K562 (cell line): Measurements from ENCODE around the gene SRPK1.

Experiments used
- SIN3A ChIP-seq, 2 experiments: fragments of 150-350 bp in 1 of 2; IDR thresholded peaks; 2 replicates each; pipeline ENCODE4 v1.6.1; 2011 to 2016; ENCODE audit warnings: borderline replicate concordance in 2 of 2, low read depth in 2 of 2, low read length in 2 of 2, mild to moderate bottlenecking in 2 of 2, moderate library complexity in 2 of 2; ENCODE audit not compliant: control insufficient read depth in 1 of 2
- TF ChIP-seq, protein P1 (sequence below): sonication (generic); formaldehyde crosslinking; IDR thresholded peaks from 2 replicates; pipeline ENCODE4 v1.8.1; 2022; ENCODE audit warnings: missing genetic modification reagents
- TF ChIP-seq, protein P2 (sequence below): fragments of 200-800 bp; sonication (Bioruptor generic); IDR thresholded peaks from 2 replicates; pipeline ENCODE4 v1.6.1; 2017; ENCODE audit warnings: missing genetic modification characterization, missing compliant biosample characterization

DNA sequence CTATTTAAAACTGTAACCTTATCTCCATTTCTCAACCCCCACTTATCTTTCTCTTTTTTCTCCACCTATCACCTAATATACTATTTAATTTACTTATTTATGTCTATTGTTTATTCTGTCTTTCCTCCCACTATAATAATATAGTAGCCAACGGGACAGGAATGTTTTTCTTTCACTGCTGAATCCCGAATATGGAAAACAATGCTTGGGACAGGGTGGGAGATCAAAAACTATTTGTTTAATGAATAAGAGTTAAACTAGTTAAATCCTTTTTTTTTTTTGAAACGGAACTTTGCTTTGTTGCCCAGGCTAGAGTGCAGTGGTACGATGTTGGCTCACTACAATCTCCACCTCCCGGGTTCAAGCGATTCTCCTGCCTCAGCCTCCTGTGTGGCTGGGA is 6.4 kb downstream of the SRPK1 start:
- TF ChIP-seq, protein P1, sequence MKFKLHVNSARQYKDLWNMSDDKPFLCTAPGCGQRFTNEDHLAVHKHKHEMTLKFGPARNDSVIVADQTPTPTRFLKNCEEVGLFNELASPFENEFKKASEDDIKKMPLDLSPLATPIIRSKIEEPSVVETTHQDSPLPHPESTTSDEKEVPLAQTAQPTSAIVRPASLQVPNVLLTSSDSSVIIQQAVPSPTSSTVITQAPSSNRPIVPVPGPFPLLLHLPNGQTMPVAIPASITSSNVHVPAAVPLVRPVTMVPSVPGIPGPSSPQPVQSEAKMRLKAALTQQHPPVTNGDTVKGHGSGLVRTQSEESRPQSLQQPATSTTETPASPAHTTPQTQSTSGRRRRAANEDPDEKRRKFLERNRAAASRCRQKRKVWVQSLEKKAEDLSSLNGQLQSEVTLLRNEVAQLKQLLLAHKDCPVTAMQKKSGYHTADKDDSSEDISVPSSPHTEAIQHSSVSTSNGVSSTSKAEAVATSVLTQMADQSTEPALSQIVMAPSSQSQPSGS = no peak
- TF ChIP-seq, protein P2, sequence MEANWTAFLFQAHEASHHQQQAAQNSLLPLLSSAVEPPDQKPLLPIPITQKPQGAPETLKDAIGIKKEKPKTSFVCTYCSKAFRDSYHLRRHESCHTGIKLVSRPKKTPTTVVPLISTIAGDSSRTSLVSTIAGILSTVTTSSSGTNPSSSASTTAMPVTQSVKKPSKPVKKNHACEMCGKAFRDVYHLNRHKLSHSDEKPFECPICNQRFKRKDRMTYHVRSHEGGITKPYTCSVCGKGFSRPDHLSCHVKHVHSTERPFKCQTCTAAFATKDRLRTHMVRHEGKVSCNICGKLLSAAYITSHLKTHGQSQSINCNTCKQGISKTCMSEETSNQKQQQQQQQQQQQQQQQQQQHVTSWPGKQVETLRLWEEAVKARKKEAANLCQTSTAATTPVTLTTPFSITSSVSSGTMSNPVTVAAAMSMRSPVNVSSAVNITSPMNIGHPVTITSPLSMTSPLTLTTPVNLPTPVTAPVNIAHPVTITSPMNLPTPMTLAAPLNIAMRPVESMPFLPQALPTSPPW (CRISPR knock-in tag) = no peak
- no peak for TF ChIP-seq SIN3A (IDR thresholded peaks at IDR 0.05; ENCODE audit: borderline replicate concordance in 2 of 2, control insufficient read depth in 1 of 2, low read depth in 2 of 2, low read length in 2 of 2)
